Measurements from ENCODE around the gene BCL2A1.
"Not testable (repeated sequence)": the region's sequence is repeated elsewhere in the genome, so short reads cannot be mapped to it uniquely, and the experiment has no call there.

The BCL2A1 gene

DNA sequence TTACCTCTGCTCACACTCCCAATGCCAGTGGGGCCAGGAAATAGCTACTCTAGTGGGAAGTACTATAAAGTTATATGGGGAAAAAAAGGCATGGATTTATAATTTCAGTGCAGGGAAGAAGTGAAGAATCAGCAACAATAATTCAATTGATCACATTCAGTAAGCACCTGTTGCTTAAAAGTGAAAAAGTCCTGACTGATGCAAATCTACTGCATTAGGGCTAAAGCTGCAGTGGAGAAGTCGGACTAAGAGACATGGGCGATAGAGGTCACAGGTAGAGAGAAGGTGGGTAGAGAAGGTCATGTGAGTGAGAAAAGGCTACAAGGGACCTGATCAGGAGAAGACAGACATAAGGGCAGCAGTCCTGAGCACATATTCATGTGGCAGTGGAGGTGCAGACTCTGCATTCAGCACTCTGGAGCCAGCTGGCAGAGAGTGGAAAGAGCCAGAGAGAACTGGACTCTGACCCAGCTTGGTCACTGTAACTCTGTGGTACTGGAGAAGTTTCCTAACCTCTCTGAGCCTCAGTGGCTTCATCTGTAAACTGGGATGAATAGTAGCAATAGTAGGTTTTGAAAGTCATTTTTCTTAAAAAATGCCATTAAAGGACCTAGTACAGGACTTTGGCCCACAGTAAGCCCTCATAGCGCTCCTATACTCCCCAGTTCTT lies 17.6 kb upstream of the BCL2A1 start:
- DNase-seq = no peak

DNA sequence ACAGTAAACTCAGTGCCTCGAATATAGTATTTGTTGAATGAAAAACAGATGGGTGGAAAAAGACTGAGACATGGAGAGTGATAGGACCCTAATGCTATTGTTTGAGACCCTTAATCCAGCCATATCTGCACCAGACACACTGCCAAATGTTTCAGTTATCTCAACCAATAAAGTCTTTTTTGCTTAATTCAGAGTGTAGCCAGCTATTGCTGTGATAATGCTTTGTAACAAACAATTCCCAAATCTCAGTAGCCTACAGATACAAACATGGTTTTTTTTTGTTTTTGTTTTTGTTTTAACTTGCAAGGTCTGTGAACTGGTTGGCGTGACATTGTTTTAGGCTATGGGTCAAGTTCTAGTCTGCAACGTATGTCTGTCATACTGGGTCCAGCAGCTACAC lies 17.0 kb upstream of the BCL2A1 start:
- DNase-seq = no peak

DNA sequence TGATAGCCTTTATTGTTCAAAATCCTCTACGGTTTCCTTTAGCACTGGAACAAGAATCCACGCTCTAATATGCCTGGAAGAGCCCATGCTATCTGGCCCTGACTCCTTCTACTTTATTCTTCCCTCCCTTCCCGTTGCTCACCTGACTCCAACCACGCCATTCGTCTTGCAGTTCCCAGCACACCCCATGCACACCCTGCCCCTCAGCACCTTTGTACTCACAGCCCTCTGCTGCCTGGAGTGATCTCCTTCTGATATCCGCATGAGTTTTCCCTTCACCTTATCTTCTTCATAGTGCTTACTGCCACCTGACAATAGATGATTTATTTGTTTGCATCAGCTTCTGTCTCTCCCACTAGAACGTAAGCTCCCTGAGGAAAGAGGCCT lies 16.6 kb upstream of the BCL2A1 start:
- no peak for DNase-seq

DNA sequence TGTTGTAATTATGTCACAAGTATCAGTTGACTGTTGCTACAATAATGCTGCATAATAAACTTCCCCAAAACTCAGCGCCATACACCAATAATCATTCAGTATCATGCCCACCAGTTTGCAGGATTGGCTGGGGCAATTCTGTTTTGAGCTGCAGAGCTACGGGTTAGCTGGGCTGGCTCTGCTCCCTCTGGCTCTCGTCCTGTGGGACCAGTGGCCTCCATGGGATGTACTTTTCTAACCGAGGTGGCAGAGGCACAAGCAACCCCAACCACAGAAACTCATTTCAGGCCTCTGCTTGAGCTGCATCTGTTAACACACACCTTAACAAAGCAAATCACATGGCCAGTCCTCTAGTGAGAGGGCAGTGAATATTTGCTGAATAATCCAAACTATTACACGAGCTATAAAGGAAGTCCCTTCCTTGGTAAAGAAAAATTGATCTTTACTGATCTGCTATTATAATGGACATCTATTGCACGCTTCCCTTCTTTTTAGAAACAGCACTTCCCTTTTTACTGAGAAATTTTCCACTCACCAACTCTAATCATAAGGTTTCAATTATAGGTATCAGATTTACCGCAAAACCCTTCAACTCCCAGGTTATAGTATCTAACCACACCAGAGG lies 10.9 kb upstream of the BCL2A1 start:
- DNase-seq = no peak

DNA sequence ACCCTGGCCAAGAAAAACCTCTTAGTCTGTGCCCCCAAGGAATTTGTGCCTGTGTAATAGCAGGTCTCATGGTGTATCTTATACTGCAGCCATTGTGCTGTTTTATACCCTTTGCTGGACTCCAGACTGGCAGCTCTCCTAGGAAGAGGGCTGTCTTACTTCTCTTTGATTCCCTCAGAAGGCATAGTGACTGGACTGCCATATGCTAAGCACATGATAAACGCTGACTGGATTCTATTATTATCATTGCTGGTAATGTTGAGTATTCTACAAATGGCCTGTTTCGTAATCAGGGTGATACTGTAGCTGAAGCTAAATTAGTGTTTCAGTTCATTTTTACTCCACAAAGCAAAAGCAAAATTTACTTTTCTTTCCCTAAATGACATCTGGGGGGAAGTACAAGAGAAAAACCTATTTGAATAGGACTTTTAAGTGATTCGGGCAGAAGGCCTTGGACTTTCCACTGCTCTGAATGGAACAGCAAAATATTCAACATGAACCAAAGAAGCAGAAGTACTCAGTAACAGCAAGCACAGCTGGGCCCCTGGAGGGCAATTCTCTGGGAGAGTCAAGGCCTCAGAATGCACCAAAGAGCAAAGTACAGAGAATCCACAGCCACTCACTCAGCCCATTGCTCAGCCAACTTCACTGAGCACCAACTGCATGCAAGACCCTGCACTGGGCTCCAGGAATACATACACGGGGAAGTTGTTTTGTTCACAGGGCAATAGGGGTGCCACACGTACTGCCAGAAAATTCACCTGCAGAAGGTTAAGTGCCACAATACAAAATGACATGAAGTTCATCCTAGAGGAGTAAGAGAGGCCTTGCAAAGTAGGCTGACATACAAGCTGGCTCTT lies 7.9 kb upstream of the BCL2A1 start:
- DNase-seq = no peak

DNA sequence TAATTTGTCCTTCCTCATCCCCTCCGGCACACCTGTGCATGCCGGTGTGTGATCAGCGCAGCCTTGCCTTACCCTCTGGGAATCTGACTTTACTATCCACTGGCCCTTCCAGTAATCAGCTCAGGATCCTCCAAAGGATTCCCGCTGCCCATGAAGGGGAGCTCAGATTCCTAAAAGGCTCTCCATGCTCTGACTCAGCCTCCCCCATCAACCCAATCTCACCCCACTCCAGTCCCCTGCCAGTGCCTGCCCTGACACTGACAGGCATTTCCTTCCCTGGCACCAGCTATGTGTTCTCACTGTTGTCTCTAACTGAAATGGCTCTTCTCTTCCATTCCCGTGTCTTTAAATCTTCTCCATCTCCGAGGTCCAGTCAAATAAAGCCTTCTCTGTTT lies 7.3 kb upstream of the BCL2A1 start:
- no peak for DNase-seq

DNA sequence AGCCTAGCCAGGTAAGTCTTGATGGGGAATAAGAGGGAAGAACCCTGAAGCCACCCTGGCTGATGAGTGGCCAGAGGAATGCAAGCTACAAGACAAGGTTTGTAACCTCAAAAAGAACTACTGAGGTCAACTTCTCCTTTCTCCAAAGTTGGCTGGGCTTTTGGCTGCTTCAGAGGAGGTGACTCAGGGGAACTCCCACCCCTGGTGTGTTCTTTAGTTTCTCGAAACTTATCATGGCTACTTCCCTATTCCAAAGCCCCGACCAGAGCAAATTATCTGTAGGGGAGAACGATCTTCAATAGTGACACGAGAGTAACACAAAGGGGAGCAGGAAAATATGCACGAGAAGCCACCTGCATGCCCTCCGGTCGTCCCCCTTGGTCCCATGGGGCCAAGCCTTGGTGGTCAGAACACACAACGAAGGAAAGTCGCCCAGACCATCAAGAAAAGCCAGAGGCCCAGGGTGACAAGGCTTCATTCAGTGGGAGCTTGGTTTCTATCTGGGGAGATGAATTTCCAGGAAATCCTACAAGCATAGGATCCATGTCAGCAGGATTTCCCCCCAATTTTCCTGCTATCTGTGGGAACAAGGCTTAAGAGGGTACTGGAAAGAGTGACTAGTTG lies 6.5 kb upstream of the BCL2A1 start:
- DNase-seq = no peak

DNA sequence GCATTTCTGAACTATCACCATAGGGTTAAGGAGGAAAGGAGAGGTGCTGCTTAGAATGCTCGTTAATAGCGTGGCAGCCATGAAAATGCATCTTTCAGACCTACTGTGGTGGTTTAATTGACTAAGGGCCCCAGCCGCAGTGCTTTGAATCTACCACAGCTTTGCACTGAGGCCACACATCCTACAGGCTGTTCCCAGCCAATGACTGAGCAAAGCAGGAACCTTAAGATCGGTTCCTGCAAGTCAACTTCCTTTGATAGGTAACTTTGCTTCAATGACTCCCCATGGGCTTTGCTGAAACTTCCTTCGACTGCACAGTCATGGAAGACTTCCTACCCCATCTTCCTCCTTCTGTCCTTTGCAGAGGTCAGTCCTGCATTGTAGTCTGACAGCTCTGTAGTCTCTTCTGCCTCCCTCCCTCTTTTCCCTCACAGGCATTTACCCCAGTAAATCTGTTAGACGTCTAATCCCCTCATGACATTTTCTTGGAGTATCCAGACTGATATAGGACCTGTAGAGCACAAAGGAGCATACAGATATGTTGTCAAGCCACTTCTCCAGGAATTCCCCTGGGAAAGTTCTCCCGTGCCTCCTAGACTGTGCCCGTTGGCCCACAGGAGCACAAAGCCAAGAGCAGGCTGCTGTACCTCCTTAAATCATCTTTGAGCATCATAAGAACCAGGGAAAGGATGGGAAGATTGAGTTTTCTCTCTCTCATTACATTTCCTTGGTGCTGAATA lies 2.6 kb upstream of the BCL2A1 start:
- no peak for DNase-seq

DNA sequence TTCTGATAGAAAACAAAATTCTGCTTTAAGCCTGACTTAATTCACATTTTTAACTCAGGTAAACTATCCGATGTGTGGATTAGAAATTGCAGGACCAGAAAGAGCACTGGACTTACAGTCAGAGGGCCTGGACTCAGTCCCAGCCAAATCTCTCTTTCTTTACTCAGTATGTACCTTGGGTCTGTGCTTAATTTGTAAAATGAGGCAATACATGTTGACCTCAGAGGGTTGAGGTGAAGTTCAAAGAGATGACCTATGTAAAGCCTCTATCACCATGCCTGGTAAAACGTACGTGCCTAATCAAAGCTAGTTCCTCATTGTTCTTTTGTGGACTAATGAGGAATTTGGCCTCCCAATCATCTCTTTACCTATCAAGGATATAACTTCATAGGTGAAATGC lies 1.9 kb upstream of the BCL2A1 start:
- no peak for DNase-seq

DNA sequence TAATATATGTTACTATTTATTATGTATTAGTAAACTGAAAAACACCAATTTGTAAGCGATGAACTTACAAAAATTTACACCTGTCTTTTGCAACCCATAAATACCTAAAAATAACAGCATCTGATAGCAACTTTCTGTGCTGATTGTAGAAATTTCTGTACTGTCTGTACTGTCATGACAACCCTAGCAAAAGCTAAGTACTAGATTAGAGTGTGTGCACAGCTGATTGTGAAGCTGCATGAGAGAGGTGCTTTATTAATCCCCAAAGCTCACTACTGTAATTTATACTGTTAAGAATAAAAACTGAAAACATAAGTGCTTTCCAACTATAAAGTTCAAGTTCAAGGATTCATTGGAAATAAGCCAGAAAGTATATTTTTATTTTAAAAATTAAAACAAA lies 815 bp downstream of the BCL2A1 start:
- DNase-seq = no peak

DNA sequence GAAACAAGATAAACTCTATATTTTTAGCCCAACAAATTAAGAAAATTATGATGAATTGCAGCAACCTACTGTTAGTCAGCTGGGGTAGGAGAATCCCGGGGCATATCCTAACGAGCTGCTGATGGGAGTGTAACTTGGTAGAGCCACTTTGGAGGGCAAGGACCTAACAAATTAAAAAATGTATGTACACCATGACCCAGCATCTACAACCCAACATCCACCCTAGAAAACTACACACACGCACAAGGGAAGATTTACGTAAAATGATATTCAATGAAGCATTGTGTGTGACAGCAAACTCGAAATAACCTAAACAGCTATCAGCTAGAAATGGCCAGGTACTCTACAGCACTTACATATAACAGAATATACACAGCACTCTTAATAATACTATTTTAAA lies 1.9 kb downstream of the BCL2A1 start:
- no peak for DNase-seq

DNA sequence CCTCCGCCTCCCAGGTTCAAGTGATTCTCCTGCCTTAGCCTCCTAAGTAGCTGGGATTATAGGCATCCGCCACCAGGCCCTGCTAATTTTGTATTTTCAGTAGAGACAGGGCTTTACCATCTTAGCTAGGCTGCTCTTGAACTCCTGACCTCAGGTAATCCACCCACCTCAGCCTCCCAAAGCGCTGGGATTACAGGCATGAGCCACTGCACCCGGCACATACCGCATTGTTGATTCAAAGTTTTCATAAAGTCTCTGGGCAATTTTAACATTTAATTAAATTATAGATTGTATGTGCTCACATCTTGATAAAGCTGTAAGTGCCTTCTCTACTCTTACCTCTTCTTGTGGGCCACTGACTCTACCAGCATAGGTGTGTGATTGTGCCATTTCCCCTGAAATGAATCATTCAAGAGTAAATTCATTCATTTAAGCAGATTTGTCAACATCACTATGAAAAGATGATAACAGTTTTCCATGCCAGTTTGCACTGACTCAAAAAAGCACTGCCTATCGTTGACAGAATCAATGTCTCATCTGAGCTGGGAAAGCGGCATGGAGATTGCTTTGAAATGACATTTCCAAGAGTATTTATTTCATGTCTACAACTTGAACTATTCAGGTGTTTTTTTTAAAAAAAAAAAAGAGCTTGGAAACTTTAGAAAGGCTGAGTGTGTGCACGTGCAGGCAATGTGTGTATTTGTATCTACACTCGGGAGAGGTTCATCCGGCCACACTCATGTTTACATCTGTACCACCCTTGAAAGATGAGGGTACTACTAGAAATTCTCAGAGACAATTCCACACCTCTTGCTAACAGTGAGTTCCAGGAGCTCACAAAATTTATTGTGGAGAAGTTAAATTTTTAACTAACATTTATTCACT lies 3.5 kb downstream of the BCL2A1 start:
- DNase-seq = no peak

DNA sequence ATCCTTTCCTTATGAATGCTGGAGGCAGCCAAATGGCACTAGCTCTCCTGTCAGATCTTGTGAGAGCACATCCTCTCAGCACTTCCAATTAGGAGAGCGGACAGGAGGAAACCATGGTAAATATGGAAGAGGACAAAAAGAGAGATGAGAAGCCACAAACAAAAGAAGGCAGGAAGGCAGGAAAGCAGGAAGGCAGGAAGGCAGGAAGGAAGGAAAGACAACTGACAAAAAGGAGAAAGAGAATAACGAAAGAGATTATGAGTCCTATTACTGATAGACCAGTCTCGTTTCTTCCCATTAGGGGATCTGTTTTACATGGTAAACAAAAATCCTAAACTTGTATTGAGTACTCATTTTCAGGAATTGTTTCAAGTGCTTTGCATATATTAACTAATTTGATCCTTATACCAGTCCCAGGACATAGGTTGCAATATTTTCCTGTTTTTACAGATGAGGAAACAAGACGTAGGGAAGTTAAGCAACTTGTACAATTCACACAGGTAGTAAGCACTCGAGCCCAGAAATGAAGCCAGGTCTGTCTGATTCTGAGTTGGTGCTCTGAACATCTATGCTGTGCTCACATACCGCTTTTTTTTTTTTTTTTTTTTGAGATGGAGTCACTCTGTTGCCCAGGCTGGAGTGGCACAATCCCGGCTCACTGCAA lies 4.2 kb downstream of the BCL2A1 start:
- no peak for DNase-seq

DNA sequence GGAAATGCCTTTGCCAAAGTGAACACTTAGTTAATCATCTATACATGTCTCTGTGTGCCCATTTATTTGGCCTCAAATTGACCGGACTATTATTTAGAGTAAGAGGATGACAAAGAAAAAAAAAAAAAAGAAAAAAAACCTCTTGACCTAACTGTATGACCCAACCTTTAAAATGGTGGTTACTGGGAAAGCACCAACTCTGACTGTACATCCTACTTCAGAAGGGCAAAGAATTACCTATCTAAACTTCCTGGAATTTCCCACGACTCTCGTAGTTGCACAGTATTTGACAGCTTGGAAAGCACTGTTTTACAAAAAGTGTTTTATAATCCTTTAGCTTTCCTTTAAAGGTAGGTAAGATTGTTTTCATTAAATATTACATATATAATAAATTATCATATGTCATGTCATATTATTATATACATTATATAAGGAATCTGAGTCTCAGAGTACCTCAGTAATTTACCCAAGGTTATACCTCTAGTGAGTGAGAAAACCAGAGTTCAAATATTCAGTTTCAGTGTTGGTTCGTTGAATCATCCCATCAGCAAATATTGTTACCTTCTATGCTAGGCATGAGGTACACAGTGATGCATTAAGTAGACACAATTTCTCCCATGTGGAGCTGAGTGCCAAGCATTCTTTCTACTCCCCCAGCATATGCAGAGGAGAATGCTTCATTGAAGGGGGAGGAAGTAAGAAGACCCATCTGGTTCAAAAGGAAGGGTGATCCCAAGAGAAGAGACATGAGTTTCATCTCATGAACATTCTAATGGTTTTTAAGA lies 5.0 kb downstream of the BCL2A1 start:
- DNase-seq = no peak

DNA sequence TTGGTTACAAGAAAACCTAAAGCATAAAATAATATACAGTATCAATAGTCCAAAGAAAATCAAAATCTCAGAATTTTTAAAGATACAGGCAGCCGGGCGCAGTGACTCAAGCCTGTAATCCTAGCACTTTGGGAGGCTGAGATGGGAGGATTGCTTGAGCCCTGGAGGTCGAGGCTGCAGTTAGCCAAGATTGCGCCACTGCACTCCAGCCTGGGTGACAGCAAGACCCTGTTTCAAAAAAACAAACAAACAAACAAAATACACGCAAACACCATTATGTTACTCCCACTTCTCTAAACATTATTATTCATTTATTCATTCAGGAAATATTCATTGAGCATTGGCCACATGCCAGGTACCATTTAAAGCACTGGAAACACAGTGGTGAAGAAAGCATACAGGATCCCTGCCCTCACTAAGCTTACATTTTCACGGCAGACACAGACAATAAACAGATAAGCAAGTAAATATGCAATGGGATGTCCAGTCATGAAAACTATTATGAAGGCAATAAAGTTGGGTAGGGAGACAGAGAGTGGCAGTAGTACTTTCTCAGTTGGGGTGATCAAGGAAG lies 6.7 kb downstream of the BCL2A1 start:
- DNase-seq = no peak

DNA sequence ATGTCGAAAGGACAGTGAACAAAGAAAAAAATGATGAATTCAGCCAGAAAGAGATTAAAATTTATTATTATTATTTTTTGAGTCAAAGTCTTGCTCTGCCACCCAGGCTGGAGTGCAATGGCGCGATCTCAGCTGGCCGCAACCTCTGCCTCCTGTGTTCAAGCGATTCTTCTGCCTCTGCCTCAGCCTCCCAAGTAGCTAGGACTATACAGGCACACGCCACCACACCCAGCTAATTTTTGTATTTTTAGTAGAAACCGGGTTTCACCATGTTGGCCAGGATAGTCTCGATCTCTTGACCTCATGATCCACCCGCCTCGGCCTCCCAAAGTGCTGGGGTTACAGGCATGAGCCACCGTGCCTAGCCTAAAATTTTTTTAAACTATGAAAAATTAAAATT lies 8.1 kb downstream of the BCL2A1 start:
- DNase-seq = not testable (repeated sequence)

DNA sequence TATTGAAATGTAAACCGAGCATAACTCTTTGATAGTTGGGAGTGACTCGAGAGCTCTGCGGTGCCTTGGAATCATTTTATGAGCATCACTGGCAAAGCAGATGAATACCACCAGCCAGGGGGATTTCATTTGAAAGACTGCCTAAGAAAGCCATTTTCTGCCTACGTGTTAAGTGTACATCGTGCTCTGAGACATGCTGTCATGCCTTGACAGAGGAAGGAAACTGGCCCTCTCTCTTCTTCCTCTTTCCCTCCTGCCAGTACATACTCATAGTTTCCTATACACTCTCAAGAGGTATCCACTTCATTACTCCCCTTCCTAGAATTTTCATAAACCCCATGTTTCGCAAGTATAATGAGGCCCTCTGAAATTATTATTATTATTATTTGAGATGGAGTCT lies 8.8 kb downstream of the BCL2A1 start:
- no peak for DNase-seq

DNA sequence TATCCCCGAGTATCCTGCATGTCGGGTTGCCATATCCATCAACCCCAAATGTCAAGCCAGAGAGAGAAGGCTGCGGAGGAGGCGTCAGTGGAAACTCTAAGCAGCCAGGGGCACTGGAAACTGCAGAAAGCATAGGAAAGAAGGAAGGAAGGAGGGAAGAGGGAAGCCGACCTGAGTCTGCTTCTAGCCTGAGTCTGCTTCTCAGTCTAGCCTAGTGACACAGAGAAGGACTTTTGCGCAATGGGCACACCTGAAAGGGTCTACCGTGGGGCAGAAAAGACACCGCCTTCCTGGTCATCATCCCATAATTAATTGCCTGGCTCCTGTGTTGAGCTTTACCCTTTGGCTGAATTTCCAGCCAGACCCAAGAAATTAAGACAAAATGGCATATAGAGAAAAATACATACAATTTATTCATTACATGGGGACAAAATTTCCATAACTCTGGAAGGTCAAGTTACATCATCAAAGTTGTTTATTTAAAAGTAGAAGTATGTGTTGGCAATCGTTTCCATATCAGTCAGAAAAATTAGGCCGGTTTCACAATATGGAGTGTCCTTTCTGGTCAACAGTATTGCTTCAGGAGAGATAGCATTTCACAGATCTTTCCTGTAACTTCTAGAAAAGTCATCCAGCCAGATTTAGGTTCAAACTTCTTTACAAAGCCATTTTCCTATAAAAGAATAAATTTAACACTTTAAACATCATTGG lies 10.3 kb downstream of the BCL2A1 start:
- DNase-seq = no peak

DNA sequence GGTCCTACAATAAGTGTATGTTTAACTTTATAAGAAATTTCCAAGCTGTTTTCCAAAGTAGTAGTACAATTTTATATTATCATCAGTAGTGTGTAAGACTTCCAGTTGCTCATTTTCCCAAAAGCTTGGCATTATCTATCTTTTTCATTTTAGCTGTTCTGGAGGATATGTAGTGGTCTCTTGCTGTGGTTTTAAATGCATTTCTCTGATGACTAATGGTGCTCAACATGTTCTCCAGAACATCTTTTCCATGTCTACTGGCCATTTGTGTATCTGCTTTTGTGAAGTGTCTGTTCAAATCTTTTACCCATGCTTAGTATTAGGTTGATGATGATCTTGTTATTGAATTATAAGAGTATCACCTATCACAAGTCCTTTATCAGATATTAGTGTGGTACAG lies 13.3 kb downstream of the BCL2A1 start:
- no peak for DNase-seq

Data from NCI-H1694 (cell line).